GF-D8 (cell line): ENCODE data around the gene PRR30.

ENCODE experiments used
- DNase-seq: peaks from one replicate; lab custom pipeline; 2025; lab: John Stamatoyannopoulos, UW

Gene PRR30

DNA sequence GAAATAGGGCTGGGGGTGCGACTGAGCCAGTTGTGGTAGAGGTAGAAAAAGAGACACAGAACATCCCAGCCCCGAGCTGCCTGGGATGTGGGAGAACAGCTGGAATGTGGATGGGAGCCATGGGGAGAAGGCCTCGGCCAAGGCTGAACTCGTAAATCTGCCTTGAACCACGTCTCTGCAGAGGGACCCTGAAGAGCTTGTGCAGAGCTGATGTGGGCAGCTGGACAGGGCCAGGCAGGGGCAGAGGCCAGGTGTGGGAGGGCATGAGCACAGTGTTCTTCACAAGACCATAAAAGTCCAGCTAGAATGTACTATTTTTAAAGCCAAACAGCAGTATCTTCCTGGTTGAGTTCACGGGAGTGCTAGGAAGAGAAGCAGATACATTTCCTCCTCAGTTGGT lies 15.3 kb upstream of the PRR30 start:
- DNase-seq, result no peak

DNA sequence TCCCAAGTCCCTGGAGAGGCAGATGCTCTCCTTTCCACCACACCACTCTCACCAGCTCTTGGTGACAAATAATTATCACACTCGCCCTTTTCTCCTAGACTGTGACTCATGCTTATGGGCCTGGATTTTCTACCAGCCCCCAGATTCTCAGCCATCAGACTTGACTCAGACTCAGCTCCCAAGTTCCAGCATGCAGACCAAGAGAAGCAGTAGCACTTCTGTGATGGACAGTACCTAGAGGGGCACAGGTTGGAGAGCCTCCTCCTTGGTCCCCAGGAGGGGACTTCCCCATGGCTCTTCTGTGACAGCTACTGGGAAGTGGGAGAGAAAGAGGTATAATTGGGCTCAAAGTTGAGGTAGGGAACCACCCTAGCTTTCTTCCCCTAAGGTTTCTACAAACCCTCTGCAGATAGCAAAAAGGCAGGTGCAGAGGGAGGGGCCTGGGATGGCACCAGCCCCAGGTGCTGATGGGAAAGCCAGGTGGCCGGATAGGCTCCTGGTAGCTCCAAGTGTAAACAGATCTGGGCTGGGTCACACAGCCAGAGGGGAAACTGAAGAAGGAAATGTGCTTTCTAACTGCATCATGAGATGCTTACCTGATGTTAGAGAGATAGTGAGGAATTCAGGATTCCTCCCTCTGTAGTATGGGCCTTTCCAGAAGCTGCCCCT lies 13.7 kb upstream of the PRR30 start:
- DNase-seq, result no peak

DNA sequence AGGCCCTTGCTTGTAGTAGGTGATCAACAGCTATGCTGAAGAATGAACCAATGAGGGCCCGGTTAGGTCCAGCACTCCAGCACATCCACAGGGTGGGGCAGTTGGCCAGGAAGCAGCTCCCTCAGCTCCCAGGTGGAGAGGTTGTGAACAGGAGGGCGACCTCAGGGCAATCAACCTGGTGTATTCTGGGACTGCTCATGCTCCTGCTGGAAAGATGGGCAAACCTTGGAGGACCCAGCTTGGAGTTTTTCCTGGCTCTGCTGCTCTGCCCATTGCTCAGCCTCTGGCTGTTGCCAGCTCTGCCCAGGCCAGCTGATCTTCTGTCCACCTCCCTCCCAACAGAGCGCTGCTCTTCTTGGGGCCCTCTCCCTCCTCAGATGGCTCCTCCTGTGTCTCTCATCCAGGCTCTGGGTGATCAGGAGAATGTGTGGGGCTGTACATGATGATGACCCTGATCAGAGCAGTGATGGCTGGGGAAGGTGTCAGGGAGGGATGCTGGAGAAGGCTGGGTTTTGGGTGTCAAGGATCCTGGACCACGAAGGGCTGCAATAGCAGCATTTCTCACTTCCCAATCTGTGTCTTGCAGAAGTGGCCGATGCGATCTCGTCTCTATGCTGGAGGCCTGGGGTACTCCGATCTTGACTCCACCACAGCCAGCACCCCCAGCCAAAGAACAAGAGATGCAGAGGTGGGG lies 13.0 kb upstream of the PRR30 start:
- no peak for DNase-seq

- DNase-seq, result no peak
Measured at GRCh38 chr2:27150639-27151230, 11.5 kb upstream of the PRR30 start.

- no peak for DNase-seq
Measured at GRCh38 chr2:27149570-27150405, 10.6 kb upstream of the PRR30 start.

- no peak for DNase-seq
Measured at GRCh38 chr2:27148801-27149439, 9.7 kb upstream of the PRR30 start, which contains the start of gene TCF23. TCF23 (plus strand) TSS chr2:27149004; CDS start chr2:27149134, 130 bp downstream.

GRCh38 chr2:27147935-27148334 lies 8.7 kb upstream of the PRR30 start:
- DNase-seq, result no peak

DNA sequence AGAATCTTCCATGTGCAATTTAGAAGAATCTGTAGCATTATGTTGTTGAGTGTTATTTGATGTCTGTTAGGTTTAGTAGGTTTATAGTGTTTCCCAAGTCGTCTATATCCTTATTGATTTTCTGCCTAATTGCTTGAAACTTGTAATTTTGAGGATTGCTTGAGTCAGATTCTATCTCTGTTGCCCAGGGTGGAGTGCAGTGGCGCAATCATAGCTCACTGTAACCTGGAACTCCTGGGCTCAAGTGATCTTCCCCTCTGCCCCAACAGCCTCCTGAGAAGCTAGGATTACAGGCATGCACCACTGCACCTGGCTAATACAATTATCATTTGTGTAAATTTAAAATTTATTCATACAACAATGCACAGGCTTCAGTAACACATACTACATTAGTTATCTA lies 6.5 kb upstream of the PRR30 start:
- DNase-seq, result no peak

- DNase-seq, result no peak
Measured at GRCh38 chr2:27143285-27143684, 4.1 kb upstream of the PRR30 start.

DNA sequence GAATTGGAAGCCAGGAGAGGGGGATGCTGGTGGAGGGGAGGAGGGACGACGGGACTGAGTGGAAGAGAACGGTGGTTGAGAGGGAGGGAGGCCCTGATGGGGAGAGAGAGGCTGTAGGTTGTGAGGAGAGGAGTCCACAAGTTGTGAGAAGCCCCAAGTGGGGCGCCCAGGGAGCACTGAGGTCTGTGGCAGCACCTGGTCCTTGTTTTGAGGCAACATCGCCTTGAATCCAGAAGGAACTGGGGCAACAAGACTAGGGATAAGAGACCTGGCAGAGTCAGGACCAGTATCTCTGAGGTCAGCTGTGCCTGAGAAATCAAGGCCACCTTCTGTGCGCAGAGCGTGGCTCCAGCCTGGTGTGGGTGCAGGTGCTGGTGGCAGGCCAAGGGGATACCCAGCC lies 1.1 kb downstream of the PRR30 start:
- no peak for DNase-seq

DNA sequence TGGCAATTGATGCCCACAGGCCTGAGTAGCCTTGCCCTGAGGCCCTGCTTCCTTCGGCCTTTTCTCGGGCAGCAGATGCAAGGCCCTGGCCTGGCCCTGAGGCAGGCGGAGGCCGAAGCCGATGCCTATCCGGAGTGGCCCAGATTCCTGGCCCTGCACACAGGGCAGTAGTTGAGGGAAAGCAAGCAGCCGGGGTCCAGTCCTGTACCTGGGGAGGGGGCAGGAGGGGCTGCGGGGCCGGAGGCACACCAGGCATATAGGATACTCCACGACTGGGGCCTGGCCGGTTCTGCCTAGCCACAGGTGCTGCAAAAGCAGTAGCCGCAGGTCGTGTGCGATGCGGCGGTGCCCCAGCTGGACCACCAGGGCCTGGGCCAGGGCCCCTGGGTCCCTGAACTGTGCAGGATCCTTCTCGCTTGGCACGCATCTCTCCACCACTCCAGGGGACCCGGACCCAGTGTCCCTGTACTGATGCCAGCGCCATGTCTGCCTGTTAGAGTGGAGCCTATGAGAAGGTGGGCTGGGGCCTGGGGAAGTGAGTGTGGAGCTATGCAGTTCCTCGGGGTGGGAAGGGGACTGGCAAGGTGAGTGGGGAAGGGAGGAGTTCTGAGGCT lies 1.8 kb downstream of the PRR30 start:
- DNase-seq, result no peak

DNA sequence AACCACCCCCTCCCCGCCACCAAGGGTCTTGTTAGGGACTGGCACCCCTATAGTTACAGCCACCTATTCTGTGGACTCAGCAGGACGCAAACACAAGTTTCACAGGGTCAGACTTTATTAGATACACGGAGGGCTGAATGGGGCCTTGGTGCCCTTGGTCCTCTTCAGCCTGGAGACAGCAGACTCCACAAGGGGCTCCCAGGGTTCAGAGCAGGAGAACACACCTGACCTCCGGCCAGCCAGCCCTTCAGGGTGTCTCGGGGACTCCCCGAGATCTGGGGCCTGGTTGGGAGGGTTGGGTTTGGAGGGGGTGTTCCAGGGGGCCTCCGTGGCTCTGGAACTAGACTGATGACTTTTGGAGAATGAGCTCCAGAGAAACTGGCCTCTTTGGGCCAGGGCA lies 2.5 kb downstream of the PRR30 start:
- DNase-seq, result no peak

GRCh38 chr2:27135478-27135955 lies 3.7 kb downstream of the PRR30 start:
- DNase-seq, result no peak

DNA sequence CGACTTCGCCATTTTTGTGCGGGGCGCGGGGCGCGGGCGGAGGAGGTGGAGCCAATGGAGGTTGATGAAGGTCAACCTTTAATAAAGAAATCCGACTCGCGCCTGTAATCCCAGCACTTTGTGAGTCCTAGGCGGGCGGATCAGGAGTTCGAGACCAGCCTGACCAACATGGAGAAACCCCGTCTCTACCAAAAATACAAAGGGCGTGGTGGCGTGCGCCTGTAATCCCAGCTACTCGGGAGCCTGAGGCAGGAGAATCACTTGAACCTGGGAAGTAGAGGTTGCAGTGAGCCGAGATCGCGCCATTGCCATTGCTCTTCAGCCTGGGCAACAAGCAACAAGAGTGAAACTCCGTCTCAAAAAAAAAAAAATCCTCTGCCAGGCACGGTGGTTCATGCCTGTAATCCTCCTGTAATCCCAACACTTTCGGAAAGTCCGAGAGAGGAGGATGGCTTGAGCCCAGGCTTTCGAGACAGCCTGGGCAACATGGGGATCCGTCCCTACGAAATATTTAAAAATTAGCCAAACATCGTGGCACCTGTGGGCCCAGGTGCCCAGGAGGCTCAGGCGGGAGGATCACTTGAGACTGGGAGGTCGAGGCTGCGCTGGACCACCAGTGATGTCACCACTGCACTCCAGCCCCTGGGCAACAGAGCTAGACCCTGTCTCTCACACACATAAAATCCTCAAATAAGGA lies 4.3 kb downstream of the PRR30 start:
- no peak for DNase-seq

DNA sequence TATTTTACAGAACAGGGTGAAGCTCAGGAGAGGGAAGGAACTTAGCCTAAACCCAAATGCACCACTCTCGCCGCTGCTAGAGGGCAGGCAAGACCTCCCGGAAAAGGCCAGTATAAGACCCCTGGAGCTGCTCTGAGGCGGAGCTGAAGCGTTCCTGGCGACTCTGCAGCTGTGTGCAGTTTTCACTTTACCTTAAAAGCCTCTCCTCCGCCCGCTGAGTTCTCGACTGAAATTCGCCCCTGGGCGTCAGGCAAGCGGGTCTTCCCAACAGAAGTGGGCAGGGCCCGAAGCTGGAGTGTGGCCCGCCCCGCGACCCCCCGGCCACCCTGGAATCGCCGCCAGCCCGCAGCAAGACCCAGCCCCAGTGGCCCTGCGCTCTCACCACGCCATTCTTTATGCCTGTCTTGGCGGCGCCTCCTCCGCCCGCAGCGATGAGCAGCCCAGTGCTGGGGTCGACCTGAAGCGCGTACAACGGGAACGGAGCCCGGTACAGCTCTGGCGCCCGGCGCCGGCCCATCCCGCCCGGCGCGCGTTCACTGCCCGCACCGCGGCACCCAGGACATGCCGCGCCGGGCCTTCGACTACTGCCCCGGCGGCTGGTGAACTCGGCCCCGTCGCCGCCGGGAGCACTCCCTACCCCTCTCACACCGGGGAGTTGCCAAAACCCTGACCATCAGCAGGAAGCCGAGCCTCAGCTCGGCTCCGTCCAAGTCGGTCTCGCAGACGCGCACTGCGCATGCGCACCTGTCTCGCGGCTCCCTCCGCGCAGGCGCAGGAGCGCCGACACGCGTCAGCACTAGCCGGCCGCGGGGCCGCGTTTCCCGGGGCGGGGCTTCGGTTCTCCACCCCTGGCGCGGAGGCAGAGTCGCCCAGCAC lies 5.1 kb downstream of the PRR30 start, which contains the start of gene PREB:
Gene PREB, minus strand, starts transcription at position 732 of the 876 bp plus-strand sequence. Its CDS starts 215 bp downstream, at position 517.
- peak; percentile 69 for DNase-seq

DNA sequence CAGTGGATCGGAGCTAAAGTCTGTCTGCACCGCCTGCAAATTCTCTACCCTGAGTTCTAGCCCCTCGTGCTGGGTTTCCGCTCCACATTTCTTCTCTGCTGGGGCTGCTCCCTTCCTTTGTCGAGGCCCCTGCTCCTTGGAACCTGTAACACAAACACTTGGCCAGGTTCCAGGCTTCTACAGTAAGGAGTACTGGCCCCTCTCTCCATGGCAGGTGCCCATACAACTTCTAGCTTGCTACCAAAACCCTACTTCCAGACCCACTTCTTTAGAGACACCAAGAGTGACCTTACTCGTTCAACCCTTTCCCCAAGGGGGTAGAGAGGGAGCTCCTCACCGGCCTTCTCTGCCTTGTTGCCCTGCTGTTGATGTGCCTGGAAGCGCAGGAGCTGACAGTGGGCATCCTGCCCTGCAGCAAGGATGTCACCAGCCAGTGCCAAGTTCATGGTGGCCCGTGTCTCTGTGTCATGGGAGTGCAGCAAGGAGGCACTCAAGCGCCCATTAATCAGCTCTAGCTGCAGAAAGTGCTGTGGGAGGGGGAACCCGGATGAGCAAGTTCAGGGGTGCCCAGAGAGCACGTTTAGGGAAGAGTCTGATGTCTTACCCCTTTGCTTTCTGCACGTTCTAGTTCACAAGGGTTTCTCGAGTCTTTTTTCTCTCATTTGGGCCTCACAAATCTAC lies 5.9 kb downstream of the PRR30 start:
- DNase-seq, result no peak

GRCh38 chr2:27131429-27131828 lies 7.8 kb downstream of the PRR30 start:
- DNase-seq, result no peak

GRCh38 chr2:27130396-27130795 lies 8.8 kb downstream of the PRR30 start:
- no peak for DNase-seq
